Gastroesophageal sphincter (tissue), 3 donors: ENCODE results near the gene CNBD2.

Experiments used
- POLR2A ChIP-seq, 2 donors: fragments of 450-650 bp; IDR thresholded peaks; one replicate each; pipeline ENCODE4 v1.6.1; 2017; ENCODE audit warnings: antibody characterized with exemption in 2 of 2, mild to moderate bottlenecking in 2 of 2, moderate library complexity in 1 of 2
- POLR2AphosphoS5 ChIP-seq: sonication (generic); formaldehyde crosslinking; IDR thresholded peaks from one replicate; pipeline ENCODE4 v1.6.1; 2017; ENCODE audit warnings: antibody characterized with exemption
- TF ChIP-seq, protein P1 (sequence below), 4 experiments: fragments of 200-600 bp in 2 of 4; fragments of 450-650 bp in 2 of 4; sonication (generic) in 1 of 4; IDR thresholded peaks; one replicate each; pipeline ENCODE4 v1.5.1; 2017 to 2019; ENCODE audit warnings: antibody characterized with exemption in 4 of 4, mild to moderate bottlenecking in 2 of 4, moderate library complexity in 2 of 4

- TF ChIP-seq, protein P1, sequence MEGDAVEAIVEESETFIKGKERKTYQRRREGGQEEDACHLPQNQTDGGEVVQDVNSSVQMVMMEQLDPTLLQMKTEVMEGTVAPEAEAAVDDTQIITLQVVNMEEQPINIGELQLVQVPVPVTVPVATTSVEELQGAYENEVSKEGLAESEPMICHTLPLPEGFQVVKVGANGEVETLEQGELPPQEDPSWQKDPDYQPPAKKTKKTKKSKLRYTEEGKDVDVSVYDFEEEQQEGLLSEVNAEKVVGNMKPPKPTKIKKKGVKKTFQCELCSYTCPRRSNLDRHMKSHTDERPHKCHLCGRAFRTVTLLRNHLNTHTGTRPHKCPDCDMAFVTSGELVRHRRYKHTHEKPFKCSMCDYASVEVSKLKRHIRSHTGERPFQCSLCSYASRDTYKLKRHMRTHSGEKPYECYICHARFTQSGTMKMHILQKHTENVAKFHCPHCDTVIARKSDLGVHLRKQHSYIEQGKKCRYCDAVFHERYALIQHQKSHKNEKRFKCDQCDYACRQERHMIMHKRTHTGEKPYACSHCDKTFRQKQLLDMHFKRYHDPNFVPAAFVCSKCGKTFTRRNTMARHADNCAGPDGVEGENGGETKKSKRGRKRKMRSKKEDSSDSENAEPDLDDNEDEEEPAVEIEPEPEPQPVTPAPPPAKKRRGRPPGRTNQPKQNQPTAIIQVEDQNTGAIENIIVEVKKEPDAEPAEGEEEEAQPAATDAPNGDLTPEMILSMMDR (IDR thresholded peaks at IDR 0.05) = no peak
- no peak for TF ChIP-seq POLR2AphosphoS5
- TF ChIP-seq POLR2A (IDR thresholded peaks at IDR 0.05) = no peak
These were observed 75.1 kb downstream of the CNBD2 start for GRCh38 chr20:36043441-36043840.
